PC-9 (cell line): ENCODE results near the gene KIF3C. TPM values are rescaled to one million over a fixed set of nuclear protein-coding genes. Genes with fewer than 3 reads are reported as not detected.

Source experiments
- BruUV-seq: library from RNA; stranded (reverse); fragments of 400-500 nt; replicated peaks from 2 replicates; lab custom pipeline; 2021; lab: Mats Ljungman, UMichigan
- CTCF ChIA-PET: fragments of 300-600 bp; sonication (Branson Sonifier 250); formaldehyde crosslinking; loops from one replicate; lab custom pipeline; 2022; ENCODE audit warnings: antibody characterized with exemption; lab: Charles Lee
- POLR2A ChIA-PET: fragments of 300-600 bp; sonication (Branson Sonifier 250); formaldehyde crosslinking; loops from one replicate; lab custom pipeline; 2022; ENCODE audit warnings: antibody characterized with exemption; ENCODE audit not compliant: unreplicated experiment; lab: Charles Lee
- DNase-seq, 2 experiments: peaks; one replicate each; pipeline versions ENCODE4 v3.0.0 to v3.0.0-alpha.2; 2015 to 2022; ENCODE audit warnings: mixed read lengths in 1 of 2
- H2AFZ ChIP-seq: fragments of 200-600 bp; sonication (generic); 2 replicates; pipeline ENCODE4 v1.8.1; 2017; ENCODE audit warnings: antibody characterized with exemption
- H3F3A ChIP-seq: fragments of 200-600 bp; sonication (generic); 2 replicates; pipeline ENCODE4 v1.8.1; 2017; ENCODE audit warnings: antibody characterized with exemption, mild to moderate bottlenecking, low read depth; ENCODE audit not compliant: insufficient read depth
- H3K27ac ChIP-seq: fragments of 200-600 bp; sonication (generic); 2 replicates; pipeline ENCODE4 v1.6.1; 2016; ENCODE audit warnings: mixed run types
- H3K27me3 ChIP-seq: fragments of 200-600 bp; sonication (generic); 2 replicates; pipeline ENCODE4 v1.6.1; 2016; ENCODE audit warnings: low read depth, mixed run types; ENCODE audit not compliant: insufficient read depth
- H3K36me3 ChIP-seq: fragments of 200-600 bp; sonication (generic); 2 replicates; pipeline ENCODE4 v1.6.1; 2016; ENCODE audit warnings: low read depth, mixed run types
- H3K4me1 ChIP-seq: fragments of 200-600 bp; sonication (generic); replicated peaks from 2 replicates; pipeline ENCODE4 v1.6.1; 2016; ENCODE audit warnings: mixed run types; ENCODE audit not compliant: insufficient read depth
- H3K4me2 ChIP-seq: fragments of 200-600 bp; sonication (generic); 2 replicates; pipeline ENCODE4 v1.6.1; 2017; ENCODE audit warnings: mixed run types
- H3K4me3 ChIP-seq: fragments of 200-600 bp; sonication (generic); 2 replicates; pipeline ENCODE4 v1.6.1; 2016; ENCODE audit warnings: mixed run types
- H3K79me2 ChIP-seq: fragments of 200-600 bp; sonication (generic); 2 replicates; pipeline ENCODE4 v1.6.1; 2017; ENCODE audit warnings: low read depth, mixed run types
- H3K9me2 ChIP-seq: fragments of 200-600 bp; sonication (generic); 2 replicates; pipeline ENCODE4 v1.8.1; 2017; ENCODE audit warnings: mild to moderate bottlenecking; ENCODE audit not compliant: insufficient read depth
- H3K9me3 ChIP-seq: fragments of 200-600 bp; sonication (generic); 2 replicates; pipeline ENCODE4 v1.8.1; 2016; ENCODE audit warnings: low read depth; ENCODE audit not compliant: insufficient read depth
- H4K20me1 ChIP-seq: fragments of 200-600 bp; sonication (generic); 2 replicates; pipeline ENCODE4 v1.8.1; 2017; ENCODE audit not compliant: insufficient read depth
- CTCF ChIP-seq: fragments of 200-600 bp; sonication (generic); conservative IDR thresholded peaks from 2 replicates; pipeline ENCODE4 v1.6.1; 2017; ENCODE audit warnings: mixed run types, antibody characterized with exemption, mild to moderate bottlenecking, moderate library complexity
- EZH2 ChIP-seq: fragments of 200-600 bp; sonication (generic); IDR thresholded peaks from 2 replicates; pipeline ENCODE4 v1.8.0; 2017; ENCODE audit warnings: antibody characterized with exemption, low read depth
- intact Hi-C: fragments of 100-400 bp; cut with micrococcal nuclease; formaldehyde crosslinking; loops from one replicate; pipeline ENCODE4 v1.10.0; 2022; ENCODE audit not compliant: unreplicated experiment
- total RNA-seq: library from RNA; stranded (reverse); gene quantifications from 2 replicates; pipeline ENCODE4 v1.2.3, GENCODE V29; 2021

The KIF3C gene
- total RNA-seq, 1 experiment from 2014 or later = 50.5 TPM

- Histone ChIP-seq H3K27ac (no peak overlapping the region), H2AFZ (no peak overlapping the region), H4K20me1 (no peaks in the 10 kb centered on the region), H3K4me1 (peaks cover 62% of the 10 kb centered on the region), H3K27me3 (no peaks in the 10 kb centered on the region), H3K9me2 (no peaks in the 10 kb centered on the region), H3K9me3 (no peaks in the 10 kb centered on the region), H3F3A (peaks cover 47% of the 10 kb centered on the region), H3K4me3 (no peak overlapping the region), H3K79me2 (peaks cover 50% of the 10 kb centered on the region), H3K4me2 (peak overlapping the region; percentile 96), H3K36me3 (no peaks in the 10 kb centered on the region)
- no TSS peak for BruUV-seq
- DNase-seq = no peak
- intact Hi-C loops = no loop called here
- ChIA-PET CTCF (interaction anchor here (0.7 kb wide), 1 partner anchor 8 kb away, joined by 3 read pairs; no protein-coding TSS in a partner anchor), POLR2A (no interaction called here)
- no peak for TF ChIP-seq EZH2
- TF ChIP-seq CTCF = no peak
Observed at GRCh38 chr2:25980951-25981350, 1.3 kb downstream of the KIF3C start.

GRCh38 chr2:25980076-25980887 lies 2.0 kb downstream of the KIF3C start:
- BruUV-seq = no TSS peak
- Histone ChIP-seq H3K36me3 (no peaks in the 10 kb centered on the region), H3K4me1 (peaks cover 69% of the 10 kb centered on the region), H3K27ac (no peak overlapping the region), H4K20me1 (no peaks in the 10 kb centered on the region), H3K79me2 (peaks cover 57% of the 10 kb centered on the region), H3K4me3 (0 out of 2 replicates have a peak overlapping the region, but pooled peaks have one; percentile 27), H3K4me2 (peak overlapping the region; percentile 96), H3K9me2 (no peaks in the 10 kb centered on the region), H3K9me3 (no peaks in the 10 kb centered on the region), H2AFZ (no peak overlapping the region), H3K27me3 (no peaks in the 10 kb centered on the region), H3F3A (peaks cover 46% of the 10 kb centered on the region)
- intact Hi-C loops = no loop called here
- ChIA-PET POLR2A (interaction anchor here (0.5 to 0.7 kb wide), 2 partner anchors 128 to 853 kb away, joined by 3 read pairs; no protein-coding TSS in a partner anchor), CTCF (interaction anchor here (0.7 kb wide), 1 partner anchor 7 kb away, joined by 3 read pairs; no protein-coding TSS in a partner anchor)
- no peak for DNase-seq
- TF ChIP-seq CTCF (no peak), EZH2 (no peak)

- CTCF ChIA-PET = interaction anchor here (0.5 to 0.6 kb wide), 2 partner anchors 69 to 312 kb away, joined by 3 to 4 read pairs; no protein-coding TSS in a partner anchor
- H3K79me2 ChIP-seq = peaks cover 60% of the 10 kb centered on the region
Observed at GRCh38 chr2:25979001-25979400, 3.3 kb downstream of the KIF3C start.

More at GRCh38 chr2:25979001-25979400, 3.3 kb downstream of the KIF3C start:
- POLR2A ChIA-PET = interaction anchor here (0.6 kb wide), 1 partner anchor 64 kb away, joined by 4 read pairs; no protein-coding TSS in a partner anchor
- no peaks in the 10 kb centered on the region for H3K9me2 ChIP-seq
- no peaks in the 10 kb centered on the region for H3K27me3 ChIP-seq
- no peak for DNase-seq
- peak overlapping the region; percentile 27; the same call in 1 of the 2 replicates for H3K4me3 ChIP-seq
- TF ChIP-seq CTCF (no peak), EZH2 (no peak)
- H3K4me2 ChIP-seq = peak overlapping the region; percentile 96
- intact Hi-C loops = no loop called here
- peak overlapping the region; percentile 95; the same call in 1 of the 2 replicates for H3K27ac ChIP-seq
- H2AFZ ChIP-seq = no peak overlapping the region
- H3K4me1 ChIP-seq = peaks cover 78% of the 10 kb centered on the region
- H3K36me3 ChIP-seq = no peaks in the 10 kb centered on the region
- no TSS peak for BruUV-seq
- no peaks in the 10 kb centered on the region for H4K20me1 ChIP-seq
- H3K9me3 ChIP-seq = no peaks in the 10 kb centered on the region
- H3F3A ChIP-seq = peaks cover 42% of the 10 kb centered on the region
